Neural cell (in vitro differentiated cells): ENCODE data around the gene ATP1A1. TPM values are rescaled to one million over a fixed set of nuclear protein-coding genes. Genes with fewer than 3 reads are reported as not detected.

Experiments used
- H2AFZ ChIP-seq: fragments of 200-600, 300-800 bp; sonication (generic), shearing (Covaris generic); 2 replicates; pipeline ENCODE4 v1.6.0; 2014; ENCODE audit warnings: low read depth, mild to moderate bottlenecking, antibody characterized with exemption, low read length, moderate library complexity
- H3F3A ChIP-seq: fragments of 200-600 bp; shearing (Covaris generic); 2 replicates; pipeline ENCODE4 v1.6.1; 2016; ENCODE audit warnings: mild to moderate bottlenecking, moderate library complexity, mixed read lengths, antibody characterized with exemption, low read length; ENCODE audit not compliant: insufficient read depth, poor library complexity, severe bottlenecking
- H3K27ac ChIP-seq: fragments of 200-600, 300-800 bp; sonication (generic), shearing (Covaris generic); 2 replicates; pipeline ENCODE4 v1.5.1; 2014; ENCODE audit warnings: mild to moderate bottlenecking, low read length, moderate library complexity
- H3K27me3 ChIP-seq: fragments of 300-800, 200-600 bp; sonication (generic), shearing (Covaris generic); 2 replicates; pipeline ENCODE4 v1.6.0; 2014; ENCODE audit warnings: mild to moderate bottlenecking, low read depth, low read length, moderate library complexity; ENCODE audit not compliant: insufficient read depth
- H3K36me3 ChIP-seq: fragments of 300-800, 200-600 bp; sonication (generic), shearing (Covaris generic); 2 replicates; pipeline ENCODE4 v1.5.1; 2014; ENCODE audit warnings: mild to moderate bottlenecking, antibody characterized with exemption, low read length, moderate library complexity; ENCODE audit not compliant: insufficient read depth
- H3K4me2 ChIP-seq: fragments of 300-800, 200-600 bp; sonication (generic), shearing (Covaris generic); 2 replicates; pipeline ENCODE4 v1.6.0; 2014; ENCODE audit warnings: mild to moderate bottlenecking, low read length
- H3K4me3 ChIP-seq: fragments of 300-800, 200-600 bp; sonication (generic), shearing (Covaris generic); 2 replicates; pipeline ENCODE4 v1.5.1; 2014; ENCODE audit warnings: mild to moderate bottlenecking, low read length, moderate library complexity
- H3K79me2 ChIP-seq: fragments of 200-600 bp; shearing (Covaris generic); replicated peaks from 2 replicates; pipeline ENCODE4 v1.6.0; 2014; ENCODE audit warnings: mild to moderate bottlenecking, low read length, moderate library complexity; ENCODE audit not compliant: insufficient read depth
- H3K9ac ChIP-seq: fragments of 300-800, 200-600 bp; sonication (generic), shearing (Covaris generic); 2 replicates; pipeline ENCODE4 v1.6.1; 2016; ENCODE audit warnings: mild to moderate bottlenecking, low read length, mixed read lengths
- H3K9me2 ChIP-seq: fragments of 200-600 bp; shearing (Covaris generic); 2 replicates; pipeline ENCODE4 v1.6.1; 2016; ENCODE audit warnings: mild to moderate bottlenecking, low read length, mixed read lengths; ENCODE audit not compliant: insufficient read depth
- H3K9me3 ChIP-seq: fragments of 200-600, 300-800 bp; sonication (generic), shearing (Covaris generic); 2 replicates; pipeline ENCODE4 v1.6.1; 2016; ENCODE audit warnings: mild to moderate bottlenecking, mixed run types, low read length, moderate library complexity, mixed read lengths
- H4K20me1 ChIP-seq: fragments of 200-600 bp; shearing (Covaris generic); 2 replicates; pipeline ENCODE4 v1.6.1; 2016; ENCODE audit warnings: mild to moderate bottlenecking, mixed run types; ENCODE audit not compliant: insufficient read depth
- EP300 ChIP-seq: fragments of 450-650 bp; conservative IDR thresholded peaks from 2 replicates; pipeline ENCODE4 v1.6.1; 2014; ENCODE audit warnings: antibody characterized with exemption, mild to moderate bottlenecking, moderate library complexity; ENCODE audit not compliant: poor library complexity, severe bottlenecking
- EZH2 ChIP-seq: fragments of 200-600, 300-800 bp; shearing (Covaris generic), sonication (generic); IDR thresholded peaks from 2 replicates; pipeline ENCODE4 v1.6.1; 2014; ENCODE audit warnings: antibody characterized with exemption, low read length, borderline replicate concordance, mild to moderate bottlenecking; ENCODE audit not compliant: insufficient read depth, poor library complexity, severe bottlenecking
- MXI1 ChIP-seq: fragments of 450-650 bp; conservative IDR thresholded peaks from 2 replicates; pipeline ENCODE4 v1.6.1; 2014; ENCODE audit warnings: antibody characterized with exemption, mild to moderate bottlenecking; ENCODE audit not compliant: poor library complexity, severe bottlenecking
- POLR2AphosphoS5 ChIP-seq: IDR thresholded peaks from 2 replicates; pipeline ENCODE4 v1.6.1; 2012
- RAD21 ChIP-seq: fragments of 450-650 bp; conservative IDR thresholded peaks from 2 replicates; pipeline ENCODE4 v1.6.1; 2014; ENCODE audit warnings: antibody characterized with exemption, mild to moderate bottlenecking, moderate library complexity
- REST ChIP-seq: IDR thresholded peaks from 2 replicates; pipeline ENCODE4 v1.6.1; 2012; ENCODE audit warnings: borderline replicate concordance
- SMC3 ChIP-seq: fragments of 450-650 bp; conservative IDR thresholded peaks from 2 replicates; pipeline ENCODE4 v1.6.1; 2014; ENCODE audit warnings: antibody characterized with exemption, mild to moderate bottlenecking, moderate library complexity; ENCODE audit not compliant: poor library complexity
- TAF1 ChIP-seq: IDR thresholded peaks from 2 replicates; pipeline ENCODE4 v1.6.1; 2012; ENCODE audit warnings: low read depth
- polyA plus RNA-seq: library from polyadenylated mRNA; depleted of rRNA; stranded (reverse); fragments of >200 nt; gene quantifications from 2 replicates; pipeline ENCODE4 v1.2.3, GENCODE V29; 2014
- TF ChIP-seq, protein P1 (sequence below): fragments of 450-650 bp; IDR thresholded peaks from 2 replicates; pipeline ENCODE4 v1.5.1; 2014; ENCODE audit warnings: antibody characterized with exemption, mild to moderate bottlenecking, moderate library complexity; ENCODE audit not compliant: poor library complexity, severe bottlenecking

Gene ATP1A1
- polyA plus RNA-seq, 1 donor from 2014 or later, result 44.2 TPM

DNA sequence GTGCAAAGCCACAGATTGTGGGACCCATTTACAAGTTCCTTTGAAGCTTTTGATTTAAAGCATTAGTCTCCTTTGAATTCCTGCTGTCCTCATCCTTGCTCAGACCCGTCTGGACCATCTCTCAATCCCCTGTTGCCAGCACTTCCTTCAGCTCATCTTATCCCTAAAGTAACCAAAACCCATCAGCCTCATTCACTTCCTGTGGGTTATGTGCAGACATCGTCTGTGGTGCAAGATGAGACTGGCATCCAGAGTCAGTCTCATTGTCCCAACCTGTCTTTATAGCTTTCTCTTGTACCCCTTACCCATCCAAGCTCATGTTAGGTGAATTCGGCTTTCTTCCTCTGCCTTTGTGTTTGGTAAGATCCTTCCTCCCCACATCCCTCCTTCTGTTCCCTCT is 29.3 kb downstream of the ATP1A1 start:
- Histone ChIP-seq H3K9ac (no peak overlapping the region), H2AFZ (no peak overlapping the region), H4K20me1 (no peaks in the 10 kb centered on the region), H3F3A (no peaks in the 10 kb centered on the region), H3K4me2 (no peak overlapping the region), H3K79me2 (no peaks in the 10 kb centered on the region), H3K36me3 (peaks cover 13% of the 10 kb centered on the region), H3K27ac (no peak overlapping the region), H3K27me3 (no peaks in the 10 kb centered on the region), H3K4me3 (no peak overlapping the region), H3K9me2 (no peaks in the 10 kb centered on the region), H3K9me3 (no peaks in the 10 kb centered on the region)
- TF ChIP-seq, protein P1, sequence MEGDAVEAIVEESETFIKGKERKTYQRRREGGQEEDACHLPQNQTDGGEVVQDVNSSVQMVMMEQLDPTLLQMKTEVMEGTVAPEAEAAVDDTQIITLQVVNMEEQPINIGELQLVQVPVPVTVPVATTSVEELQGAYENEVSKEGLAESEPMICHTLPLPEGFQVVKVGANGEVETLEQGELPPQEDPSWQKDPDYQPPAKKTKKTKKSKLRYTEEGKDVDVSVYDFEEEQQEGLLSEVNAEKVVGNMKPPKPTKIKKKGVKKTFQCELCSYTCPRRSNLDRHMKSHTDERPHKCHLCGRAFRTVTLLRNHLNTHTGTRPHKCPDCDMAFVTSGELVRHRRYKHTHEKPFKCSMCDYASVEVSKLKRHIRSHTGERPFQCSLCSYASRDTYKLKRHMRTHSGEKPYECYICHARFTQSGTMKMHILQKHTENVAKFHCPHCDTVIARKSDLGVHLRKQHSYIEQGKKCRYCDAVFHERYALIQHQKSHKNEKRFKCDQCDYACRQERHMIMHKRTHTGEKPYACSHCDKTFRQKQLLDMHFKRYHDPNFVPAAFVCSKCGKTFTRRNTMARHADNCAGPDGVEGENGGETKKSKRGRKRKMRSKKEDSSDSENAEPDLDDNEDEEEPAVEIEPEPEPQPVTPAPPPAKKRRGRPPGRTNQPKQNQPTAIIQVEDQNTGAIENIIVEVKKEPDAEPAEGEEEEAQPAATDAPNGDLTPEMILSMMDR, result no peak
- TF ChIP-seq EP300 (no peak), REST (no peak), MXI1 (no peak), EZH2 (no peak), SMC3 (no peak), POLR2AphosphoS5 (no peak), RAD21 (no peak), TAF1 (no peak)

DNA sequence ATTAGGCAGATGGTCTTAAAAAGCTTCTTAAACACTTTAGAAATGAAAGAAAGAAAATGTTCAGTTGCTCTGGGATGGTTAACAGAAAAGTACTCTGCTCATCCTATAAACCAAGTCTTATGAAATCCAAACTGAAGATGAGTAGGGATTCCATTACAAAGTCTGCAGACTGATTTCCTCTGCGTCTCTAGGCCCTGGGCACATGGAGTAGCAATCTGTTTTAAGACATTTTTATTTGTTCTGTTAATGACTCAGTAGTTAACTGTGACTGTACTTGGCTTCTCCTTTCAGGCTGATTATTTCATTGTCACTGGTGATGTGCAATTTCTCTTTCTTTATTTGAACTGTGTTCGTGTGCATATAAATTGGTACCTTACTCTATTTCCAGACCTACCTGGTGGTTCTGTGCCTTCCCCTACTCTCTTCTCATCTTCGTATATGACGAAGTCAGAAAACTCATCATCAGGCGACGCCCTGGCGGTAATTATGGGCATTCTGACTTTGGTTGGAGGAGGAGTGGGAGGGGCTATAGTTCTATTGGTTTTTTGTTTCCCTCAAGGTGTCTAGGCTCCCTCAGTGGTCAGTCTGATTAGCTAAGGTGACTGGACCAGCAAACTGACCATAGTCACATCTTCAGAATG is 30.6 kb downstream of the ATP1A1 start:
- no peaks in the 10 kb centered on the region for H3K9me2 ChIP-seq
- TF ChIP-seq, protein P1, result no peak
- TF ChIP-seq EZH2 (no peak), EP300 (no peak), POLR2AphosphoS5 (no peak)
- no peak overlapping the region for H3K4me3 ChIP-seq
- peaks cover 4% of the 10 kb centered on the region for H3K36me3 ChIP-seq
- no peaks in the 10 kb centered on the region for H3K79me2 ChIP-seq
- H4K20me1 ChIP-seq, result no peaks in the 10 kb centered on the region
- H3K9ac ChIP-seq, result no peak overlapping the region
- no peaks in the 10 kb centered on the region for H3K27me3 ChIP-seq
- H3K4me2 ChIP-seq, result no peak overlapping the region
- no peak overlapping the region for H2AFZ ChIP-seq
- no peaks in the 10 kb centered on the region for H3K9me3 ChIP-seq
- no peak overlapping the region for H3K27ac ChIP-seq
- H3F3A ChIP-seq, result no peaks in the 10 kb centered on the region
